CD4-positive, alpha-beta T cell (primary cell): Measurements from ENCODE around the gene GTF2A1L. TPM values are rescaled to one million over a fixed set of nuclear protein-coding genes. Genes with fewer than 3 reads are reported as not detected.

Source experiments
- ATAC-seq: fragments of 200-7000 bp; cut with Tn5 transposase; one replicate; pipeline ENCODE4 v1.10.0; 2022; ENCODE audit warnings: mild to moderate bottlenecking; ENCODE audit not compliant: poor library complexity
- CTCF ChIA-PET: fragments of 350-600 bp; sonication (Branson Sonifier 250); formaldehyde crosslinking; loops from one replicate; lab custom pipeline; 2021; ENCODE audit warnings: antibody characterized with exemption, inconsistent platforms; lab: Charles Lee
- POLR2A ChIA-PET: fragments of 350-600 bp; sonication (Branson Sonifier 250); formaldehyde crosslinking; loops from one replicate; lab custom pipeline; 2021; ENCODE audit warnings: antibody characterized with exemption, inconsistent platforms; lab: Charles Lee
- DNase-seq, 14 experiments: peaks; one replicate each; pipeline ENCODE4 v3.0.0-alpha.2; 2013 to 2020; ENCODE audit warnings: mixed read lengths in 2 of 14
- H3K27ac ChIP-seq, 2 donors: one replicate each; pipeline versions ENCODE4 v1.5.1 to v1.7.0; 2013; ENCODE audit warnings: low read length in 2 of 2, low read depth in 1 of 2, mild to moderate bottlenecking in 1 of 2
- H3K27me3 ChIP-seq, 2 experiments: 1 replicate in 1 of 2; 2 replicates in 1 of 2; pipeline versions ENCODE4 v1.6.1 to v1.7.0; 2013; ENCODE audit warnings: low read length in 2 of 2, control low read depth in 1 of 2, mild to moderate bottlenecking in 1 of 2, moderate library complexity in 1 of 2; ENCODE audit not compliant: insufficient read depth in 2 of 2, control insufficient read depth in 1 of 2
- H3K36me3 ChIP-seq: one replicate; pipeline ENCODE4 v1.6.1; 2013; ENCODE audit warnings: low read length, control low read depth; ENCODE audit not compliant: insufficient read depth
- H3K4me1 ChIP-seq: one replicate; pipeline ENCODE4 v1.6.1; 2013; ENCODE audit warnings: low read length, control low read depth; ENCODE audit not compliant: insufficient read depth
- H3K4me3 ChIP-seq: one replicate; pipeline ENCODE4 v1.5.1; 2013; ENCODE audit warnings: mild to moderate bottlenecking, low read length, moderate library complexity
- H3K9me3 ChIP-seq, 2 experiments: 1 replicate in 1 of 2; 2 replicates in 1 of 2; pipeline versions ENCODE4 v1.6.1 to v1.7.0; 2013; ENCODE audit warnings: low read length in 2 of 2, mild to moderate bottlenecking in 2 of 2, control low read depth in 1 of 2, moderate library complexity in 1 of 2; ENCODE audit not compliant: control insufficient read depth in 1 of 2, insufficient read depth in 1 of 2
- H3K27ac Mint-ChIP-seq: one replicate; pipeline ENCODE4 v1.8.0; 2020; ENCODE audit warnings: mixed read lengths
- H3K27me3 Mint-ChIP-seq: one replicate; pipeline ENCODE4 v1.8.0; 2021; ENCODE audit warnings: mixed read lengths
- H3K36me3 Mint-ChIP-seq: one replicate; pipeline ENCODE4 v1.8.0; 2021; ENCODE audit warnings: low read depth, mixed read lengths
- H3K4me1 Mint-ChIP-seq: one replicate; pipeline ENCODE4 v1.8.0; 2021; ENCODE audit warnings: low read depth, mixed read lengths
- H3K4me3 Mint-ChIP-seq: one replicate; pipeline ENCODE4 v1.8.0; 2020; ENCODE audit warnings: mild to moderate bottlenecking, mixed read lengths
- H3K9me3 Mint-ChIP-seq: one replicate; pipeline ENCODE4 v1.8.0; 2020; ENCODE audit warnings: mixed read lengths
- intact Hi-C, 2 experiments: fragments of 100-400 bp; cut with DNase I in 1 of 2; cut with micrococcal nuclease in 1 of 2; formaldehyde crosslinking; loops; one replicate each; pipeline versions ENCODE4 v1.15.1 to v1.9.0; 2023 to 2025; cut with DNase I, micrococcal nuclease
- total RNA-seq, 174 experiments: library from RNA in 2 of 174; stranded (reverse) in 2 of 174; gene quantifications; one replicate each; pipeline ENCODE4 v1.2.3 and lab custom pipeline; 2021 to 2026
- TF ChIP-seq, protein P1 (sequence below): fragments of 200-600 bp; IDR thresholded peaks from one replicate; pipeline ENCODE4 v1.8.0; 2022; ENCODE audit warnings: antibody characterized with exemption, mild to moderate bottlenecking

GTF2A1L gene
- total RNA-seq, 2 experiments from 2014 or later, result not detected

DNA sequence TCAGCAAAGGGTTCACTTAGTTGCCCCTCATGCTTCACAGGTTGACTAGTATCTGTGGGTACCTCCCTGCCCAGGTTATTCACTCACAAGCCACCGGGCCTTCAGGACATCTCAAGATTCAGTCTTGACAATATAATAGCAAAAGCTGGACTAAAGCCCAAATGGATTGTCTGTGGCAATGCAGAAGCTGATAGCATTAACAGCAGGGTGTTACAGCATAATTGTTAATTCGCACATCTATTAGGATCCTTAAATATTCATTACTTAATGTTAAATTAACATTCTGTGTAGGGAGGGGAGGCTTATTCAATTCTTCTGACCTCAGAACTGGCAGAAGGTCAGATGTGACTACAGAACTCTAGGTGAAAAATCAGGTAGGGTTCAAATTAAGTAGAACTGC is 20.2 kb upstream of the GTF2A1L start:
- Mint-ChIP-seq H3K27ac (no peak overlapping the region), H3K4me1 (no peaks in the 10 kb centered on the region), H3K4me3 (no peak overlapping the region), H3K27me3 (no peaks in the 10 kb centered on the region), H3K36me3 (no peaks in the 10 kb centered on the region), H3K9me3 (no peaks in the 10 kb centered on the region)
- DNase-seq (no peak), ATAC-seq (no peak)
- Histone ChIP-seq H3K9me3 (no peaks in the 10 kb centered on the region), H3K4me1 (no peaks in the 10 kb centered on the region), H3K4me3 (no peak overlapping the region), H3K27me3 (no peaks in the 10 kb centered on the region), H3K36me3 (no peaks in the 10 kb centered on the region), H3K27ac (no peak overlapping the region)
- TF ChIP-seq, protein P1, sequence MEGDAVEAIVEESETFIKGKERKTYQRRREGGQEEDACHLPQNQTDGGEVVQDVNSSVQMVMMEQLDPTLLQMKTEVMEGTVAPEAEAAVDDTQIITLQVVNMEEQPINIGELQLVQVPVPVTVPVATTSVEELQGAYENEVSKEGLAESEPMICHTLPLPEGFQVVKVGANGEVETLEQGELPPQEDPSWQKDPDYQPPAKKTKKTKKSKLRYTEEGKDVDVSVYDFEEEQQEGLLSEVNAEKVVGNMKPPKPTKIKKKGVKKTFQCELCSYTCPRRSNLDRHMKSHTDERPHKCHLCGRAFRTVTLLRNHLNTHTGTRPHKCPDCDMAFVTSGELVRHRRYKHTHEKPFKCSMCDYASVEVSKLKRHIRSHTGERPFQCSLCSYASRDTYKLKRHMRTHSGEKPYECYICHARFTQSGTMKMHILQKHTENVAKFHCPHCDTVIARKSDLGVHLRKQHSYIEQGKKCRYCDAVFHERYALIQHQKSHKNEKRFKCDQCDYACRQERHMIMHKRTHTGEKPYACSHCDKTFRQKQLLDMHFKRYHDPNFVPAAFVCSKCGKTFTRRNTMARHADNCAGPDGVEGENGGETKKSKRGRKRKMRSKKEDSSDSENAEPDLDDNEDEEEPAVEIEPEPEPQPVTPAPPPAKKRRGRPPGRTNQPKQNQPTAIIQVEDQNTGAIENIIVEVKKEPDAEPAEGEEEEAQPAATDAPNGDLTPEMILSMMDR, result no peak
- POLR2A ChIA-PET, result no interaction called here
- intact Hi-C loops, result loop anchor here in 1 of 2 experiments (10.0 kb wide), 1 partner anchor 1897 kb away; no protein-coding TSS in a partner anchor
- CTCF ChIA-PET, result no interaction called here

DNA sequence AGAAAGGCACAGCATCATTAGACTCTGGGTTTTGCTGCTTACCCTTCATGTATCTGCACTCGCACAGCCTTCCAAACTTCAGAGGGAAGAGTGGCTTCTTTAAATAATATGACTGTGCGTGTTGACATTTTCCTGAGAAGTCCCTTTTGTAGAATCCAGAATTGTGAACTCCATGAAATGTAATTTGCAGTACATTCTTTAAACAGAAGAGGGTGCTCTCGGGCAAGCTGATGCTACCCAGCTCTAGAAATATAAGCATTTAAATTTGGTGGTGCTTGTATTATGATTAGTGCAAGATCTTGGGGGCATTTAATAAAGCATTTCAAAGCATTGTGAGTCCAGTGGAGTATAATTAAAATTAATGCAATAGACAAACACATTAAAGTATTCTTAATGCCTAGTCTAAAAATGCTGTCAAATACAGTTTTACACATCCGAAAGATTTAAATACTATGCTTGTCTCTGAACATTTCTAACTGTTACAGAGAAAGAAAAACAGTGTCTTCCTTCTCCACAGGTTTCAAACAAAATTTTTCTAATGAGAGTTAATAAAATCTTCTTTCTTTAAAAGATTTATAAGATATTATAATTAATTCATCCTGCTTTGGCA is 17.3 kb upstream of the GTF2A1L start:
- CTCF ChIA-PET, result interaction anchor here (0.9 kb wide), 1 partner anchor 10 kb away, joined by 3 read pairs; no protein-coding TSS in a partner anchor
- no peak overlapping the region for H3K4me3 Mint-ChIP-seq
- intact Hi-C loops, result loop anchor here in 1 of 2 experiments (10.0 kb wide), 1 partner anchor 1804 kb away; no protein-coding TSS in a partner anchor
- no peaks in the 10 kb centered on the region for H3K4me1 Mint-ChIP-seq
- H3K27me3 Mint-ChIP-seq, result no peaks in the 10 kb centered on the region
- TF ChIP-seq, protein P1, result peak; percentile 73
- POLR2A ChIA-PET, result interaction anchor here (1.0 kb wide), 1 partner anchor 10 kb away, joined by 3 read pairs; no protein-coding TSS in a partner anchor
- DNase-seq, result peak in 3 of 14 experiments; percentile 8 to 28 (median 19)
- Histone ChIP-seq H3K9me3 (no peaks in the 10 kb centered on the region), H3K27ac (no peak overlapping the region), H3K4me1 (no peaks in the 10 kb centered on the region), H3K36me3 (no peaks in the 10 kb centered on the region), H3K27me3 (no peaks in the 10 kb centered on the region), H3K4me3 (no peak overlapping the region)
- no peaks in the 10 kb centered on the region for H3K9me3 Mint-ChIP-seq
- no peak overlapping the region for H3K27ac Mint-ChIP-seq
- H3K36me3 Mint-ChIP-seq, result no peaks in the 10 kb centered on the region
- no peak for ATAC-seq

DNA sequence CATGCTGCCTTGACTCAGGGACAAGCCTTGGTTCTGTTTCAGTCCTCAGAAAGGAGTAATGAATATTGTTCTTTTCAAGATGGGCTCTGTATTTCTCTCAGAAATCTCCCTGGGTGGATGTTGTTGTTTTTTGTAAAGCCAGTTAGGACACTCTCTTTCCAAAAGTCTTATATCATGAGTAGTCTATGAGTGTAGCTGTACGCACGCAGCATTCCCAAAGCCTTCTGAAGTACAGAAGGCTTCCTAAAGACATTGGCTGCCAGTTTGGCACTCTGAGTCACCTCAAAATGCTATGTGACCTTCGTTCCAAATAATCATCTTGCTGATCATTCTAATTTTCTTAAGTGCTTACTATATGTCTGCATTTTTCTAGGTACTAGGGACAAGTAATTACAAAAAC is 16.7 kb upstream of the GTF2A1L start:
- no peaks in the 10 kb centered on the region for H3K4me1 Mint-ChIP-seq
- DNase-seq, result no peak
- ChIA-PET CTCF (interaction anchor here (0.9 kb wide), 1 partner anchor 10 kb away, joined by 3 read pairs; no protein-coding TSS in a partner anchor), POLR2A (no interaction called here)
- Histone ChIP-seq H3K4me1 (no peaks in the 10 kb centered on the region), H3K27ac (no peak overlapping the region), H3K4me3 (no peak overlapping the region), H3K36me3 (no peaks in the 10 kb centered on the region), H3K27me3 (no peaks in the 10 kb centered on the region), H3K9me3 (no peaks in the 10 kb centered on the region)
- H3K9me3 Mint-ChIP-seq, result no peaks in the 10 kb centered on the region
- no peak for ATAC-seq
- H3K36me3 Mint-ChIP-seq, result no peaks in the 10 kb centered on the region
- H3K27me3 Mint-ChIP-seq, result no peaks in the 10 kb centered on the region
- TF ChIP-seq, protein P1, result no peak
- intact Hi-C loops, result loop anchor here in 1 of 2 experiments (10.0 kb wide), 1 partner anchor 1804 kb away; no protein-coding TSS in a partner anchor
- H3K27ac Mint-ChIP-seq, result no peak overlapping the region
- no peak overlapping the region for H3K4me3 Mint-ChIP-seq
